Measurements from ENCODE around the gene HDAC9.

Gene HDAC9

GRCh38 chr7:18753972-18754610 is 258.5 kb downstream of the HDAC9 start:
- Histone ChIP-seq H3K27me3 (ENCODE audit: insufficient read depth, low read length, poor library complexity) (no peaks in the 10 kb centered on the region), H3K4me2 (ENCODE audit: insufficient read depth, low read length) (no peak overlapping the region), H3K4me3 (ENCODE audit: low read depth in 1 of 2, low read length in 2 of 2) (no peak overlapping the region), H3K4me1 (ENCODE audit: insufficient read depth, low read length) (no peaks in the 10 kb centered on the region), H3K36me3 (ENCODE audit: insufficient read depth, low read length) (no peaks in the 10 kb centered on the region), H3K79me2 (ENCODE audit: insufficient read depth, low read length) (no peaks in the 10 kb centered on the region), H3K27ac (ENCODE audit: low read length) (no peak overlapping the region), H3K9me3 (ENCODE audit: insufficient read depth, low read length, severe bottlenecking) (no peaks in the 10 kb centered on the region), H2AFZ (ENCODE audit: low read depth, low read length) (no peak overlapping the region), H4K20me1 (ENCODE audit: insufficient read depth, low read length) (no peaks in the 10 kb centered on the region), H3K9ac (ENCODE audit: low read depth, low read length) (no peak overlapping the region)
- TF ChIP-seq EZH2 (IDR thresholded peaks at IDR 0.05; ENCODE audit: borderline replicate concordance, low read depth, low read length, severe bottlenecking), result no peak
- no peak for TF ChIP-seq CTCF (IDR thresholded peaks at IDR 0.05; ENCODE audit: borderline replicate concordance, extremely low read depth, low read length, poor library complexity, severe bottlenecking)
- DNase-seq, result no peak
- ATAC-seq (ENCODE audit: insufficient read depth, low read depth), result no peak

GRCh38 chr7:18754766-18755165 is 259.2 kb downstream of the HDAC9 start:
- TF ChIP-seq EZH2 (IDR thresholded peaks at IDR 0.05; ENCODE audit: borderline replicate concordance, low read depth, low read length, severe bottlenecking) (no peak), CTCF (IDR thresholded peaks at IDR 0.05; ENCODE audit: borderline replicate concordance, extremely low read depth, low read length, poor library complexity, severe bottlenecking) (no peak)
- Histone ChIP-seq H3K36me3 (ENCODE audit: insufficient read depth, low read length) (no peaks in the 10 kb centered on the region), H3K27me3 (ENCODE audit: insufficient read depth, low read length, poor library complexity) (no peaks in the 10 kb centered on the region), H3K4me2 (ENCODE audit: insufficient read depth, low read length) (no peak overlapping the region), H3K4me1 (ENCODE audit: insufficient read depth, low read length) (no peaks in the 10 kb centered on the region), H4K20me1 (ENCODE audit: insufficient read depth, low read length) (no peaks in the 10 kb centered on the region), H3K79me2 (ENCODE audit: insufficient read depth, low read length) (no peaks in the 10 kb centered on the region), H3K9me3 (ENCODE audit: insufficient read depth, low read length, severe bottlenecking) (no peaks in the 10 kb centered on the region), H2AFZ (ENCODE audit: low read depth, low read length) (no peak overlapping the region), H3K9ac (ENCODE audit: low read depth, low read length) (no peak overlapping the region), H3K27ac (ENCODE audit: low read length) (no peak overlapping the region), H3K4me3 (ENCODE audit: low read depth in 1 of 2, low read length in 2 of 2) (no peak overlapping the region)
- no peak for ATAC-seq (ENCODE audit: insufficient read depth, low read depth)
- DNase-seq, result no peak

- H4K20me1 ChIP-seq (ENCODE audit: insufficient read depth, low read length), result no peaks in the 10 kb centered on the region
- no peak overlapping the region for H2AFZ ChIP-seq (ENCODE audit: low read depth, low read length)
- H3K27me3 ChIP-seq (ENCODE audit: insufficient read depth, low read length, poor library complexity), result no peaks in the 10 kb centered on the region
- H3K4me2 ChIP-seq (ENCODE audit: insufficient read depth, low read length), result no peak overlapping the region
- TF ChIP-seq CTCF (IDR thresholded peaks at IDR 0.05; ENCODE audit: borderline replicate concordance, extremely low read depth, low read length, poor library complexity, severe bottlenecking) (no peak), EZH2 (IDR thresholded peaks at IDR 0.05; ENCODE audit: borderline replicate concordance, low read depth, low read length, severe bottlenecking) (no peak)
- H3K4me3 ChIP-seq (ENCODE audit: low read depth in 1 of 2, low read length in 2 of 2), result no peak overlapping the region
- ATAC-seq (ENCODE audit: insufficient read depth, low read depth) (no peak), DNase-seq (no peak)
- no peak overlapping the region for H3K27ac ChIP-seq (ENCODE audit: low read length)
- no peaks in the 10 kb centered on the region for H3K36me3 ChIP-seq (ENCODE audit: insufficient read depth, low read length)
- no peak overlapping the region for H3K9ac ChIP-seq (ENCODE audit: low read depth, low read length)
- H3K79me2 ChIP-seq (ENCODE audit: insufficient read depth, low read length), result no peaks in the 10 kb centered on the region
- no peaks in the 10 kb centered on the region for H3K4me1 ChIP-seq (ENCODE audit: insufficient read depth, low read length)
- H3K9me3 ChIP-seq (ENCODE audit: insufficient read depth, low read length, severe bottlenecking), result no peaks in the 10 kb centered on the region
Observed at GRCh38 chr7:18755793-18756192, 260.2 kb downstream of the HDAC9 start.

All from DND-41 (cell line).